Astrocyte (in vitro differentiated cells and primary cell): ENCODE measurements around the gene AP3S1.

Source experiments
- CTCF ChIP-seq: IDR thresholded peaks from 2 replicates; pipeline ENCODE4 v1.5.1; 2011; ENCODE audit warnings: low read depth, mild to moderate bottlenecking, inconsistent platforms, low read length, moderate library complexity; ENCODE audit not compliant: insufficient read depth
- EZH2 ChIP-seq: IDR thresholded peaks from 2 replicates; pipeline ENCODE4 v1.6.1; 2012; ENCODE audit warnings: mild to moderate bottlenecking, low read length, inconsistent platforms; ENCODE audit not compliant: insufficient read depth

- TF ChIP-seq CTCF (no peak), EZH2 (no peak)
Observed at GRCh38 chr5:115892021-115892420, 50.3 kb downstream of the AP3S1 start.
